Ovary (tissue), 3 donors: ENCODE measurements around the gene RGL1.

Experiments
- CTCF ChIP-seq, 3 donors: fragments of 450-650 bp in 2 of 3; fragments of 200-600 bp in 1 of 3; IDR thresholded peaks; one replicate each; pipeline versions ENCODE4 v1.5.1 to v1.8.0; 2016 to 2022; ENCODE audit warnings: antibody characterized with exemption in 3 of 3, mild to moderate bottlenecking in 1 of 3
- EP300 ChIP-seq: sonication (generic); formaldehyde crosslinking; IDR thresholded peaks from one replicate; pipeline ENCODE4 v1.6.1; 2017; ENCODE audit warnings: antibody characterized with exemption
- POLR2A ChIP-seq: fragments of 450-650 bp; IDR thresholded peaks from one replicate; pipeline ENCODE4 v1.6.1; 2017; ENCODE audit warnings: antibody characterized with exemption, mild to moderate bottlenecking, moderate library complexity
- donor health status: DM: no; HTN: no; CAD: no.

- TF ChIP-seq CTCF (IDR thresholded peaks at IDR 0.05): no peak
- TF ChIP-seq EP300: no peak
- no peak for TF ChIP-seq POLR2A
Observed at GRCh38 chr1:183965726-183966125, 160.8 kb downstream of the RGL1 start.
